CD14-positive monocyte (primary cell): ENCODE data around the gene CIPC. TPM values are rescaled to one million over a fixed set of nuclear protein-coding genes. Genes with fewer than 3 reads are reported as not detected.
A peak's percentile ranks its signal among the peaks of the same experiment; 100 is the strongest.

ENCODE experiments used
- DNase-seq, 3 donors: peaks; one replicate each; pipeline ENCODE4 v3.0.0-alpha.2; 2011 to 2022
- H2AFZ ChIP-seq: 2 replicates; pipeline ENCODE4 v1.6.0; 2012; ENCODE audit warnings: mild to moderate bottlenecking, low read depth, low read length, inconsistent platforms; ENCODE audit not compliant: insufficient read depth, poor library complexity, severe bottlenecking
- H3K27ac ChIP-seq, 2 donors: 1 replicate in 1 of 2; 2 replicates in 1 of 2; pipeline ENCODE4 v1.5.1; 2012 to 2013; ENCODE audit warnings: low read length in 2 of 2, control low read depth in 1 of 2, inconsistent platforms in 1 of 2, low read depth in 1 of 2, mild to moderate bottlenecking in 1 of 2
- H3K27me3 ChIP-seq, 2 donors: one replicate each; pipeline versions ENCODE4 v1.6.0 to v1.6.1; 2011 to 2013; ENCODE audit warnings: low read length in 2 of 2; ENCODE audit not compliant: control insufficient read depth in 2 of 2, insufficient read depth in 2 of 2
- H3K36me3 ChIP-seq, 2 donors: replicated peaks in 1 of 2; 1 replicate in 1 of 2; 2 replicates in 1 of 2; pipeline versions ENCODE4 v1.5.1 to v1.6.1; 2012 to 2013; ENCODE audit warnings: low read length in 2 of 2, control low read depth in 1 of 2, inconsistent platforms in 1 of 2, mild to moderate bottlenecking in 1 of 2; ENCODE audit not compliant: insufficient read depth in 2 of 2, control insufficient read depth in 1 of 2
- H3K4me1 ChIP-seq, 2 donors: 1 replicate in 1 of 2; 2 replicates in 1 of 2; pipeline versions ENCODE4 v1.5.1 to v1.6.1; 2012 to 2013; ENCODE audit warnings: low read length in 2 of 2, control low read depth in 1 of 2, inconsistent platforms in 1 of 2, mild to moderate bottlenecking in 1 of 2, moderate library complexity in 1 of 2; ENCODE audit not compliant: insufficient read depth in 2 of 2, control insufficient read depth in 1 of 2
- H3K4me2 ChIP-seq: replicated peaks from 2 replicates; pipeline ENCODE3; 2012; ENCODE audit warnings: low read length, moderate library complexity, mild to moderate bottlenecking; ENCODE audit not compliant: poor library complexity, severe bottlenecking; ENCODE audit errors: extremely low read depth
- H3K4me3 ChIP-seq, 3 experiments: fragments of 200-600 bp in 1 of 3; sonication (generic) in 1 of 3; replicated peaks in 1 of 3; 1 replicate in 2 of 3; 2 replicates in 1 of 3; pipeline ENCODE4 v1.5.1; 2011 to 2013; ENCODE audit warnings: low read length in 3 of 3, mild to moderate bottlenecking in 3 of 3, control low read depth in 2 of 3, low read depth in 2 of 3, inconsistent platforms in 1 of 3, moderate library complexity in 1 of 3
- H3K79me2 ChIP-seq: 2 replicates; pipeline ENCODE4 v1.6.0; 2012; ENCODE audit warnings: mild to moderate bottlenecking, control low read depth, inconsistent platforms, low read length, moderate library complexity; ENCODE audit not compliant: insufficient read depth
- H3K9ac ChIP-seq: 2 replicates; pipeline ENCODE4 v1.6.0; 2017; ENCODE audit warnings: low read length, mild to moderate bottlenecking; ENCODE audit not compliant: insufficient read depth, poor library complexity, severe bottlenecking
- H3K9me3 ChIP-seq, 2 donors: replicated peaks in 1 of 2; 1 replicate in 1 of 2; 2 replicates in 1 of 2; pipeline versions ENCODE4 v1.5.1 to v1.6.1; 2012 to 2013; ENCODE audit warnings: low read length in 2 of 2, control low read depth in 1 of 2; ENCODE audit not compliant: control insufficient read depth in 1 of 2, insufficient read depth in 1 of 2
- H4K20me1 ChIP-seq: 2 replicates; pipeline ENCODE4 v1.6.0; 2012; ENCODE audit warnings: mild to moderate bottlenecking, low read length, control low read depth, moderate library complexity; ENCODE audit not compliant: insufficient read depth
- H3K27ac Mint-ChIP-seq, 7 donors: one replicate each; pipeline ENCODE4 v1.8.0; 2020; ENCODE audit warnings: mild to moderate bottlenecking in 7 of 7, mixed read lengths in 7 of 7, moderate library complexity in 6 of 7, inconsistent platforms in 2 of 7
- H3K27me3 Mint-ChIP-seq, 3 donors: one replicate each; pipeline ENCODE4 v1.8.0; 2021 to 2022; ENCODE audit warnings: low read depth in 3 of 3, mild to moderate bottlenecking in 3 of 3, mixed read lengths in 3 of 3, moderate library complexity in 3 of 3, inconsistent platforms in 1 of 3
- H3K36me3 Mint-ChIP-seq, 2 donors: one replicate each; pipeline ENCODE4 v1.8.0; 2020; ENCODE audit warnings: mixed read lengths in 2 of 2, inconsistent platforms in 1 of 2, mild to moderate bottlenecking in 1 of 2
- H3K4me1 Mint-ChIP-seq: one replicate; pipeline ENCODE4 v1.8.0; 2020; ENCODE audit warnings: mild to moderate bottlenecking, mixed read lengths
- H3K4me3 Mint-ChIP-seq, 2 donors: one replicate each; pipeline ENCODE4 v1.8.0; 2020; ENCODE audit warnings: mild to moderate bottlenecking in 2 of 2, mixed read lengths in 2 of 2, moderate library complexity in 1 of 2
- H3K9me3 Mint-ChIP-seq, 7 donors: one replicate each; pipeline ENCODE4 v1.8.0; 2020 to 2022; ENCODE audit warnings: mixed read lengths in 7 of 7, mild to moderate bottlenecking in 6 of 7, moderate library complexity in 6 of 7, inconsistent platforms in 2 of 7
- WGBS: methylation state at CpG from one replicate; pipeline ENCODE4 v1.1.5; 2013; ENCODE audit warnings: missing lambda C conversion rate; ENCODE audit not compliant: insufficient coverage; 5-methylcytosine and 5-hydroxymethylcytosine counted together
- intact Hi-C, 2 donors: fragments of 100-400 bp; cut with micrococcal nuclease; formaldehyde crosslinking; loops; one replicate each; pipeline versions ENCODE4 v1.15.0 to v1.15.1; 2023
- polyA plus RNA-seq, 3 donors: library from polyadenylated mRNA; depleted of rRNA in 1 of 3; unstranded in 2 of 3; stranded (reverse) in 1 of 3; fragments of 300-500 nt in 2 of 3; fragments of >200 nt in 1 of 3; fragmentation: Illumina TruSeq in 2 of 3; gene quantifications; 1 replicate in 2 of 3; 2 replicates in 1 of 3; pipeline ENCODE4 v1.2.3, GENCODE V29; 2012 to 2021
- TF ChIP-seq, protein P1 (sequence below): fragments of 200-600 bp; IDR thresholded peaks from one replicate; pipeline ENCODE4 v1.8.0; 2022; ENCODE audit warnings: antibody characterized with exemption, mild to moderate bottlenecking

The CIPC gene
- polyA plus RNA-seq, 3 donors: 4.4 to 11.2 (median 7.0) TPM

DNA sequence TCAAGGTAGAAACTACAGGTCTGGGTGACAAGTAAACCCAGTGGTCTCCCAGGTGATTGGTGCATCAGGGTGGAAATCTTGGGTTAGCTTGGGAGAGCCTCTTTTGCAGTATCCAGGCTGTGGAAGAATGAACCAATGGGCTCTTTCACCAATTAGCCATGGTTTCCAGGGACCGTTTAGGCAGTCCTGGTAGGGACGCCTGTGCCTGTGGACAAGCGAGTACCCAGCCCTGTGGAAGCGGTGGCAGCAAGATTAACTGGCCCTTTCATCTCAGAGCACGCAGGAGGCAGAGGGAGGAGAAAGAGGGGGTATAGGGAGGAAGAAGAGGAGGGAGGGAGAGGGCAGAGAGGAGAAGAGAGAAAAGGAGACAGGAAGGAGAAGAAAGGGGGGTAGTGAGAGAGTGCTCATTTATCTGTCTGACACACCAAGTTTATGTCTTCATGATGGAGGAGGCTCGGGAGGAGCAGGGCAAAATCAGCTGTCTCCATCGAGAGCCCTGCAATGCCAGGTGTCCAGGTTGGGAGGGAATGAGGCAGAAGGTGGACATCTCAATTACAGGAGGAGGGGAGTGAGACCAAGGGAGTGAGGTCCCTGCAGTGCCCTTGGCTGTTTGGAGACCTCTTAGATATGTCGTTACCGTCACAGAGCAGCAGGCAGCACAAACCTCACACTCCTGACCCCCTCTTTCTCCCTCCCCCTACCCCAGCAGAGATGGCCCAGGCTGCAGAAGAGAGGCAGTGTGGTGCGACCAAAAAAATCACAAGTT, 48.1 kb downstream of the CIPC start:
- Histone ChIP-seq H3K27ac (no peak overlapping the region), H3K27me3 (peaks cover 56 to 58% of the 10 kb centered on the region in 2 donors), H3K79me2 (no peaks in the 10 kb centered on the region), H3K9me3 (peaks cover 0 to 18% of the 10 kb centered on the region in 2 donors), H3K4me2 (no peak overlapping the region), H3K36me3 (no peaks in the 10 kb centered on the region), H4K20me1 (no peaks in the 10 kb centered on the region), H3K4me3 (no peak overlapping the region), H3K4me1 (peaks cover 0 to 4% of the 10 kb centered on the region in 2 donors), H2AFZ (no peak overlapping the region), H3K9ac (no peak overlapping the region)
- peaks cover 2% of the 10 kb centered on the region for H3K4me1 Mint-ChIP-seq
- no peak for DNase-seq
- no peak overlapping the region for H3K27ac Mint-ChIP-seq
- peaks cover 44 to 61% (median 56%) of the 10 kb centered on the region in 3 donors for H3K27me3 Mint-ChIP-seq
- H3K4me3 Mint-ChIP-seq: peak overlapping the region in 1 of 2 donors; percentile 32
- intact Hi-C loops: no loop called here
- 24% methylated on average over 8 of the region's 10 CpGs for WGBS
- H3K36me3 Mint-ChIP-seq: no peaks in the 10 kb centered on the region
- peaks cover 0 to 9% (median 2%) of the 10 kb centered on the region in 7 donors for H3K9me3 Mint-ChIP-seq
- TF ChIP-seq, protein P1, sequence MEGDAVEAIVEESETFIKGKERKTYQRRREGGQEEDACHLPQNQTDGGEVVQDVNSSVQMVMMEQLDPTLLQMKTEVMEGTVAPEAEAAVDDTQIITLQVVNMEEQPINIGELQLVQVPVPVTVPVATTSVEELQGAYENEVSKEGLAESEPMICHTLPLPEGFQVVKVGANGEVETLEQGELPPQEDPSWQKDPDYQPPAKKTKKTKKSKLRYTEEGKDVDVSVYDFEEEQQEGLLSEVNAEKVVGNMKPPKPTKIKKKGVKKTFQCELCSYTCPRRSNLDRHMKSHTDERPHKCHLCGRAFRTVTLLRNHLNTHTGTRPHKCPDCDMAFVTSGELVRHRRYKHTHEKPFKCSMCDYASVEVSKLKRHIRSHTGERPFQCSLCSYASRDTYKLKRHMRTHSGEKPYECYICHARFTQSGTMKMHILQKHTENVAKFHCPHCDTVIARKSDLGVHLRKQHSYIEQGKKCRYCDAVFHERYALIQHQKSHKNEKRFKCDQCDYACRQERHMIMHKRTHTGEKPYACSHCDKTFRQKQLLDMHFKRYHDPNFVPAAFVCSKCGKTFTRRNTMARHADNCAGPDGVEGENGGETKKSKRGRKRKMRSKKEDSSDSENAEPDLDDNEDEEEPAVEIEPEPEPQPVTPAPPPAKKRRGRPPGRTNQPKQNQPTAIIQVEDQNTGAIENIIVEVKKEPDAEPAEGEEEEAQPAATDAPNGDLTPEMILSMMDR: no peak

DNA sequence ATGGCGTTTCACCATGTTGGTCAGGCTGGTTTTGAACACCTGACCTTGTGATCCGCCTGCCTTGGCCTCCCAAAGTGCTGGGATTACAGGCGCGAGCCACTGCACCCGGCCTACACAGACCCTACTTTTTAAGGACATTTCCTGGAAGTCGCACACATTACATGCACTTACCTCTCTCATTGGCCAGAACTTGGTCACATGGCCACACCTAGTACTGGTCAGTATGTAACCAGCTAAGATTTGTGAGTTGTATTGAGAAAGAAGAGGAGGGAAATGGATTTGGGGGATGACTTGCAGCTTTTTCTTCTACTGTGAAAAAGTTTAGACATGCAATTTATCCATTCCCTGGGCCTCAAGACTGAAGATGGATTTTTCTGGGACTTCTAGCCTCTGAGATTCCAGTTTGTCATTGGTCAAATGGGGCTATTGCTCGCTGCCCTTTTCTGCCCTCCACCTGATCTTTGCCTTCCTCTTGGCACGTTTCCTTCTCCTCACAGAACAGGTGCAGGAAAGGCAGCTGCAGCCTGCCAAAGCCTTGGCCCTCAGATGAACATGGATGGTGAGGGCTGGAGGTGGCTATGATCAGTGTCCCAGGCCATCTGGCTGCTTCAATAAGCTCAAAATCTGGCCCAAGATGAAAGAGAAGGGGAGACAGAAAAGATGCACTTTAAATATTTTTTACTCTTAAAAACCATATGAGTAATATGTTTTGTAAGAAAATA, 50.6 kb downstream of the CIPC start:
- Histone ChIP-seq H3K36me3 (no peaks in the 10 kb centered on the region), H3K9me3 (no peaks in the 10 kb centered on the region), H3K79me2 (no peaks in the 10 kb centered on the region), H3K27ac (no peak overlapping the region), H3K4me1 (no peaks in the 10 kb centered on the region), H3K4me2 (no peak overlapping the region), H3K4me3 (no peak overlapping the region), H3K9ac (no peak overlapping the region), H2AFZ (no peak overlapping the region), H4K20me1 (no peaks in the 10 kb centered on the region), H3K27me3 (peaks cover 34 to 35% of the 10 kb centered on the region in 2 donors)
- peaks cover 2% of the 10 kb centered on the region for H3K4me1 Mint-ChIP-seq
- peaks cover 26 to 42% (median 39%) of the 10 kb centered on the region in 3 donors for H3K27me3 Mint-ChIP-seq
- H3K4me3 Mint-ChIP-seq: no peak overlapping the region
- DNase-seq: no peak
- TF ChIP-seq, protein P1: no peak
- H3K27ac Mint-ChIP-seq: no peak overlapping the region
- 72% methylated on average over 6 of the region's 8 CpGs for WGBS
- intact Hi-C loops: no loop called here
- H3K36me3 Mint-ChIP-seq: no peaks in the 10 kb centered on the region
- H3K9me3 Mint-ChIP-seq: peaks cover 0 to 5% (median 0%) of the 10 kb centered on the region in 7 donors
